K562 (cell line): ENCODE results near the gene MYH9. TPM values are rescaled to one million over a fixed set of nuclear protein-coding genes. Genes with fewer than 3 reads are reported as not detected.

Experiments
- DNMT1 ChIP-seq: fragments of 450-650 bp; IDR thresholded peaks from 2 replicates; pipeline ENCODE4 v1.6.1; 2016; ENCODE audit warnings: antibody characterized with exemption, mild to moderate bottlenecking
- IRF2 ChIP-seq: sonication (generic); formaldehyde crosslinking; IDR thresholded peaks from 2 replicates; pipeline ENCODE4 v1.8.1; 2022; ENCODE audit warnings: mild to moderate bottlenecking, missing genetic modification reagents
- MEF2D ChIP-seq: conservative IDR thresholded peaks from 2 replicates; pipeline ENCODE4 v1.6.1; 2016; ENCODE audit warnings: low read depth, missing genetic modification characterization, missing compliant biosample characterization
- POLR2H ChIP-seq: IDR thresholded peaks from 2 replicates; pipeline ENCODE4 v1.6.1; 2016; ENCODE audit warnings: missing genetic modification characterization, low read depth, mild to moderate bottlenecking, control low read depth, missing compliant biosample characterization, moderate library complexity
- SIX5 ChIP-seq, 2 experiments: IDR thresholded peaks; 2 replicates each; pipeline ENCODE4 v1.6.1; 2011; ENCODE audit warnings: low read length in 2 of 2, borderline replicate concordance in 1 of 2, low read depth in 1 of 2, mild to moderate bottlenecking in 1 of 2, moderate library complexity in 1 of 2; ENCODE audit not compliant: insufficient read depth in 1 of 2
- ZFP36 ChIP-seq: fragments of 150-350 bp; IDR thresholded peaks from 2 replicates; pipeline ENCODE4 v1.6.1; 2018; ENCODE audit warnings: low read length, low read depth; ENCODE audit not compliant: partially characterized antibody
- ZNF316 ChIP-seq: fragments of 450-650 bp; IDR thresholded peaks from 2 replicates; pipeline ENCODE4 v1.6.1; 2016
- ZNF408 ChIP-seq: fragments of 250-450 bp; sonication (Bioruptor Pico); IDR thresholded peaks from 2 replicates; pipeline ENCODE4 v1.4.0; 2020; ENCODE audit warnings: low read depth, mild to moderate bottlenecking, moderate library complexity
- ZNF57 ChIP-seq: fragments of 450-650 bp; formaldehyde crosslinking; IDR thresholded peaks from 2 replicates; pipeline ENCODE4 v1.4.0; 2020; ENCODE audit warnings: mild to moderate bottlenecking, moderate library complexity
- ZSCAN32 ChIP-seq: fragments of 450-650 bp; formaldehyde crosslinking; IDR thresholded peaks from 2 replicates; pipeline ENCODE4 v1.4.0; 2020; ENCODE audit warnings: mild to moderate bottlenecking, moderate library complexity
- polyA plus RNA-seq, 8 experiments: library from polyadenylated mRNA; depleted of rRNA in 4 of 8; stranded (reverse) in 5 of 8; unstranded in 3 of 8; fragments of >200 nt; fragmentation: Nextera tagmentation in 2 of 8; fragmentation: Illumina TruSeq in 1 of 8; extraction: Ambion mirVana in 2 of 8; extraction: Trizol in 1 of 8; gene quantifications; 2 replicates each; pipeline versions ENCODE4 v1.2.1 to v1.2.3, GENCODE V29; 2011 to 2014; ENCODE audit warnings: inconsistent platforms in 1 of 8, missing spikeins in 1 of 8
- total RNA-seq, 7 experiments: library from RNA; depleted of rRNA in 6 of 7; stranded (reverse); fragments of >200 nt in 6 of 7; fragmentation: Illumina TruSeq in 2 of 7; extraction: Trizol in 2 of 7; gene quantifications; 2 replicates each; pipeline versions ENCODE4 v1.2.1 to v1.2.3, GENCODE V29; 2011 to 2021; ENCODE audit warnings: low replicate concordance in 1 of 7
- TF ChIP-seq, protein P1 (sequence below): IDR thresholded peaks from 2 replicates; pipeline ENCODE4 v1.6.1; 2011; ENCODE audit warnings: borderline replicate concordance, low read depth, mild to moderate bottlenecking, moderate library complexity, low read length; ENCODE audit not compliant: insufficient read depth, poor library complexity, severe bottlenecking
- TF ChIP-seq, protein P2 (sequence below): sonication (generic); formaldehyde crosslinking; IDR thresholded peaks from 2 replicates; pipeline ENCODE4 v1.8.0; 2022; ENCODE audit warnings: mild to moderate bottlenecking, missing genetic modification reagents
- TF ChIP-seq, protein P3 (sequence below): fragments of 450-650 bp; conservative IDR thresholded peaks from 2 replicates; pipeline ENCODE4 v1.6.1; 2016; ENCODE audit warnings: missing genetic modification characterization, low read depth, mild to moderate bottlenecking, control low read depth, missing compliant biosample characterization
- TF ChIP-seq, protein P4 (sequence below): fragments of 200-800 bp; sonication (Bioruptor generic); IDR thresholded peaks from 2 replicates; pipeline ENCODE4 v1.6.1; 2017; ENCODE audit warnings: missing genetic modification characterization, missing compliant biosample characterization
- TF ChIP-seq, protein P5 (sequence below): fragments of 450-650 bp; formaldehyde crosslinking; IDR thresholded peaks from 2 replicates; pipeline ENCODE4 v1.4.0; 2020; ENCODE audit warnings: mild to moderate bottlenecking, moderate library complexity
- TF ChIP-seq, protein P6 (sequence below), 2 experiments: fragments of 200-800 bp in 1 of 2; sonication (Bioruptor generic) in 1 of 2; sonication (generic) in 1 of 2; formaldehyde crosslinking in 1 of 2; IDR thresholded peaks in 1 of 2; conservative IDR thresholded peaks in 1 of 2; 2 replicates each; pipeline versions ENCODE4 v1.5.0 to v1.6.1; 2016 to 2020; ENCODE audit warnings: missing compliant biosample characterization in 1 of 2, missing genetic modification characterization in 1 of 2, missing genetic modification reagents in 1 of 2

The MYH9 gene
- total and polyA plus RNA-seq, 9 of the 15 experiments (the other 6 are each of a cell fraction or from before 2014, with no cell fraction given): 0.71 to 111 (median 24.6) TPM

DNA sequence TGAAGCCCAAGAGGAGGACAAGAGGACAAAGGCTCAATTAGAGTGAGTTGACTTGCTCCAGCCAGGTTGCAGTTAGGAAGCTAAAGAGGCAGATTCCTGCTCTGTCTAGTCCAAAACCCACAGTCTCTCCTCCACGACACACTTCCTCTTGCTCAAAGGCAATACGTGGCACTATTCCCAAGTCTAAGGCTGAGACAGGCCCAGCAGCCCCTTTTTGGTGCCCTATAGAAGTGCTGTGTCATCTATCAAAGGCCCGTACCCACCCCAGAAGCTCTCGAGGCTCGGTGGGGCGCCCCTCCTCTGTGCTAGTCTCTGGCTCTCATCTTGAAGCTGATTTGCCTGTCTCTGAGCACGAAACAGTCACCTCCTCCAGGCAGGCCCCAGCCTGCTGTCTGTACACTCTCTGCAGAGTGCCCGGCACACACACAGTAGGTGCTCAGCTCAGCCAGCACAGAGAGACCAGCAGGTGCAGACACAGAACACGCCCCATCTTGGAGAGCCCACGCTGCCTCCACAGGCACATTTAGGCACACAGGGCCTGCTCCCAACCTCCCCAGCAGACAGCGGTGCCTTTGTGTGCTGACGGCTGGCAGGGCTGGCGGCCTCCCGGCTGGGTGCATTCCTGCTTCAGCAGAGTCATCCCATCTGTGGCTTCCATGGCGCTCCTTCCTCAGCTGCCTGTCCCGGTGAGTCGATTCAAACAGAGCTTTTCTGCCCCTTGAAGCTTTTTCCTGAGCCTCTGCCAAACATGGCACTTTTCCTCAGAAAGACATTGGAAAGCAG is 52.8 kb downstream of the MYH9 start (continued):
- TF ChIP-seq, protein P1, sequence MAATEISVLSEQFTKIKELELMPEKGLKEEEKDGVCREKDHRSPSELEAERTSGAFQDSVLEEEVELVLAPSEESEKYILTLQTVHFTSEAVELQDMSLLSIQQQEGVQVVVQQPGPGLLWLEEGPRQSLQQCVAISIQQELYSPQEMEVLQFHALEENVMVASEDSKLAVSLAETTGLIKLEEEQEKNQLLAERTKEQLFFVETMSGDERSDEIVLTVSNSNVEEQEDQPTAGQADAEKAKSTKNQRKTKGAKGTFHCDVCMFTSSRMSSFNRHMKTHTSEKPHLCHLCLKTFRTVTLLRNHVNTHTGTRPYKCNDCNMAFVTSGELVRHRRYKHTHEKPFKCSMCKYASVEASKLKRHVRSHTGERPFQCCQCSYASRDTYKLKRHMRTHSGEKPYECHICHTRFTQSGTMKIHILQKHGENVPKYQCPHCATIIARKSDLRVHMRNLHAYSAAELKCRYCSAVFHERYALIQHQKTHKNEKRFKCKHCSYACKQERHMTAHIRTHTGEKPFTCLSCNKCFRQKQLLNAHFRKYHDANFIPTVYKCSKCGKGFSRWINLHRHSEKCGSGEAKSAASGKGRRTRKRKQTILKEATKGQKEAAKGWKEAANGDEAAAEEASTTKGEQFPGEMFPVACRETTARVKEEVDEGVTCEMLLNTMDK: no peak
- no peak for TF ChIP-seq POLR2H (tag)
- no peak for TF ChIP-seq ZNF408 (CRISPR knock-in tag)
- TF ChIP-seq ZNF316: peak; percentile 58
- TF ChIP-seq, protein P2, sequence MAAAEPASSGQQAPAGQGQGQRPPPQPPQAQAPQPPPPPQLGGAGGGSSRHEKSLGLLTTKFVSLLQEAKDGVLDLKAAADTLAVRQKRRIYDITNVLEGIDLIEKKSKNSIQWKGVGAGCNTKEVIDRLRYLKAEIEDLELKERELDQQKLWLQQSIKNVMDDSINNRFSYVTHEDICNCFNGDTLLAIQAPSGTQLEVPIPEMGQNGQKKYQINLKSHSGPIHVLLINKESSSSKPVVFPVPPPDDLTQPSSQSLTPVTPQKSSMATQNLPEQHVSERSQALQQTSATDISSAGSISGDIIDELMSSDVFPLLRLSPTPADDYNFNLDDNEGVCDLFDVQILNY: no peak
- TF ChIP-seq IRF2 (CRISPR knock-in tag): no peak
- no peak for TF ChIP-seq MEF2D (tag)
- TF ChIP-seq, protein P3, sequence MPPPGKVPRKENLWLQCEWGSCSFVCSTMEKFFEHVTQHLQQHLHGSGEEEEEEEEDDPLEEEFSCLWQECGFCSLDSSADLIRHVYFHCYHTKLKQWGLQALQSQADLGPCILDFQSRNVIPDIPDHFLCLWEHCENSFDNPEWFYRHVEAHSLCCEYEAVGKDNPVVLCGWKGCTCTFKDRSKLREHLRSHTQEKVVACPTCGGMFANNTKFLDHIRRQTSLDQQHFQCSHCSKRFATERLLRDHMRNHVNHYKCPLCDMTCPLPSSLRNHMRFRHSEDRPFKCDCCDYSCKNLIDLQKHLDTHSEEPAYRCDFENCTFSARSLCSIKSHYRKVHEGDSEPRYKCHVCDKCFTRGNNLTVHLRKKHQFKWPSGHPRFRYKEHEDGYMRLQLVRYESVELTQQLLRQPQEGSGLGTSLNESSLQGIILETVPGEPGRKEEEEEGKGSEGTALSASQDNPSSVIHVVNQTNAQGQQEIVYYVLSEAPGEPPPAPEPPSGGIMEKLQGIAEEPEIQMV (tag): no peak
- TF ChIP-seq ZNF57 (CRISPR knock-in tag): no peak
- TF ChIP-seq, protein P4, sequence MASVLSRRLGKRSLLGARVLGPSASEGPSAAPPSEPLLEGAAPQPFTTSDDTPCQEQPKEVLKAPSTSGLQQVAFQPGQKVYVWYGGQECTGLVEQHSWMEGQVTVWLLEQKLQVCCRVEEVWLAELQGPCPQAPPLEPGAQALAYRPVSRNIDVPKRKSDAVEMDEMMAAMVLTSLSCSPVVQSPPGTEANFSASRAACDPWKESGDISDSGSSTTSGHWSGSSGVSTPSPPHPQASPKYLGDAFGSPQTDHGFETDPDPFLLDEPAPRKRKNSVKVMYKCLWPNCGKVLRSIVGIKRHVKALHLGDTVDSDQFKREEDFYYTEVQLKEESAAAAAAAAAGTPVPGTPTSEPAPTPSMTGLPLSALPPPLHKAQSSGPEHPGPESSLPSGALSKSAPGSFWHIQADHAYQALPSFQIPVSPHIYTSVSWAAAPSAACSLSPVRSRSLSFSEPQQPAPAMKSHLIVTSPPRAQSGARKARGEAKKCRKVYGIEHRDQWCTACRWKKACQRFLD (CRISPR knock-in tag): peak; percentile 25; the same call in 1 of the 2 replicates
- TF ChIP-seq, protein P5, sequence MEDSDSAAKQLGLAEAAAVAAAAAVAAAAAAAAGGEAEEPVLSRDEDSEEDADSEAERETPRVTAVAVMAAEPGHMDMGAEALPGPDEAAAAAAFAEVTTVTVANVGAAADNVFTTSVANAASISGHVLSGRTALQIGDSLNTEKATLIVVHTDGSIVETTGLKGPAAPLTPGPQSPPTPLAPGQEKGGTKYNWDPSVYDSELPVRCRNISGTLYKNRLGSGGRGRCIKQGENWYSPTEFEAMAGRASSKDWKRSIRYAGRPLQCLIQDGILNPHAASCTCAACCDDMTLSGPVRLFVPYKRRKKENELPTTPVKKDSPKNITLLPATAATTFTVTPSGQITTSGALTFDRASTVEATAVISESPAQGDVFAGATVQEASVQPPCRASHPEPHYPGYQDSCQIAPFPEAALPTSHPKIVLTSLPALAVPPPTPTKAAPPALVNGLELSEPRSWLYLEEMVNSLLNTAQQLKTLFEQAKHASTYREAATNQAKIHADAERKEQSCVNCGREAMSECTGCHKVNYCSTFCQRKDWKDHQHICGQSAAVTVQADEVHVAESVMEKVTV (CRISPR knock-in tag): no peak
- no peak for TF ChIP-seq SIX5 (IDR thresholded peaks at IDR 0.05; ENCODE audit: borderline replicate concordance in 1 of 2, insufficient read depth in 1 of 2, low read depth in 1 of 2, low read length in 2 of 2)
- TF ChIP-seq ZSCAN32 (CRISPR knock-in tag): no peak
- TF ChIP-seq ZFP36: peak; percentile 96
- TF ChIP-seq DNMT1: no peak
- TF ChIP-seq, protein P6, sequence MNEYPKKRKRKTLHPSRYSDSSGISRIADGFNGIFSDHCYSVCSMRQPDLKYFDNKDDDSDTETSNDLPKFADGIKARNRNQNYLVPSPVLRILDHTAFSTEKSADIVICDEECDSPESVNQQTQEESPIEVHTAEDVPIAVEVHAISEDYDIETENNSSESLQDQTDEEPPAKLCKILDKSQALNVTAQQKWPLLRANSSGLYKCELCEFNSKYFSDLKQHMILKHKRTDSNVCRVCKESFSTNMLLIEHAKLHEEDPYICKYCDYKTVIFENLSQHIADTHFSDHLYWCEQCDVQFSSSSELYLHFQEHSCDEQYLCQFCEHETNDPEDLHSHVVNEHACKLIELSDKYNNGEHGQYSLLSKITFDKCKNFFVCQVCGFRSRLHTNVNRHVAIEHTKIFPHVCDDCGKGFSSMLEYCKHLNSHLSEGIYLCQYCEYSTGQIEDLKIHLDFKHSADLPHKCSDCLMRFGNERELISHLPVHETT (CRISPR knock-in tag; conservative IDR thresholded peaks at IDR 0.05 in 1 of 2, IDR thresholded peaks at IDR 0.05 in 1 of 2): 0 out of 4 replicates have a peak, but pooled peaks of 1 of the 2 experiments have one; percentile 1
